ENCODE measurements around the gene ACSL5.

Gene ACSL5

GRCh38 chr10:112343056-112343806, 30.7 kb upstream of the ACSL5 start:
- no peak overlapping the region for H3K4me3 ChIP-seq (ENCODE audit: low read depth, low read length, poor library complexity, severe bottlenecking)
- H3K27me3 ChIP-seq (ENCODE audit: insufficient read depth, low read length), result no peaks in the 10 kb centered on the region; the same call in 1 of the 2 replicates
- no peak overlapping the region for H3K4me2 ChIP-seq (ENCODE audit: low read length)
- H3K79me2 ChIP-seq (ENCODE audit: insufficient read depth, low read length), result no peaks in the 10 kb centered on the region
- no peaks in the 10 kb centered on the region for H3K9me2 ChIP-seq (ENCODE audit: low read depth, low read length)
- no peak overlapping the region for H2AFZ ChIP-seq (ENCODE audit: low read length)
- H3K27ac ChIP-seq (ENCODE audit: low read depth, low read length, poor library complexity, severe bottlenecking), result no peak overlapping the region
- no peaks in the 10 kb centered on the region for H3F3A ChIP-seq (ENCODE audit: insufficient read depth, low read length)
- no peaks in the 10 kb centered on the region for H3K36me3 ChIP-seq (ENCODE audit: insufficient read depth, low read length)
- no peaks in the 10 kb centered on the region for H3K4me1 ChIP-seq (ENCODE audit: insufficient read depth, low read length, severe bottlenecking)
- H4K20me1 ChIP-seq (ENCODE audit: insufficient read depth, low read length), result no peaks in the 10 kb centered on the region
- TF ChIP-seq EZH2 (IDR thresholded peaks at IDR 0.05; ENCODE audit: borderline replicate concordance, low read length) (no peak), CTCF (IDR thresholded peaks at IDR 0.05; ENCODE audit: low read length) (no peak)
- H3K9ac ChIP-seq (ENCODE audit: low read length), result no peak overlapping the region
- no peaks in the 10 kb centered on the region for H3K9me3 ChIP-seq (ENCODE audit: low read length)

GRCh38 chr10:112344261-112344660, 29.7 kb upstream of the ACSL5 start:
- H3K79me2 ChIP-seq (ENCODE audit: insufficient read depth, low read length), result no peaks in the 10 kb centered on the region
- no peaks in the 10 kb centered on the region for H3K36me3 ChIP-seq (ENCODE audit: insufficient read depth, low read length)
- no peaks in the 10 kb centered on the region; the same call in 1 of the 2 replicates for H3K27me3 ChIP-seq (ENCODE audit: insufficient read depth, low read length)
- H3K4me1 ChIP-seq (ENCODE audit: insufficient read depth, low read length, severe bottlenecking), result no peaks in the 10 kb centered on the region
- H3K9ac ChIP-seq (ENCODE audit: low read length), result no peak overlapping the region
- H3K9me3 ChIP-seq (ENCODE audit: low read length), result no peaks in the 10 kb centered on the region
- no peaks in the 10 kb centered on the region for H3K9me2 ChIP-seq (ENCODE audit: low read depth, low read length)
- H2AFZ ChIP-seq (ENCODE audit: low read length), result no peak overlapping the region
- no peak overlapping the region for H3K4me3 ChIP-seq (ENCODE audit: low read depth, low read length, poor library complexity, severe bottlenecking)
- no peaks in the 10 kb centered on the region for H3F3A ChIP-seq (ENCODE audit: insufficient read depth, low read length)
- TF ChIP-seq CTCF (IDR thresholded peaks at IDR 0.05; ENCODE audit: low read length) (no peak), EZH2 (IDR thresholded peaks at IDR 0.05; ENCODE audit: borderline replicate concordance, low read length) (no peak)
- H4K20me1 ChIP-seq (ENCODE audit: insufficient read depth, low read length), result no peaks in the 10 kb centered on the region
- H3K27ac ChIP-seq (ENCODE audit: low read depth, low read length, poor library complexity, severe bottlenecking), result no peak overlapping the region
- H3K4me2 ChIP-seq (ENCODE audit: low read length), result no peak overlapping the region

- Histone ChIP-seq H3K79me2 (ENCODE audit: insufficient read depth, low read length) (no peaks in the 10 kb centered on the region), H3K9ac (ENCODE audit: low read length) (no peak overlapping the region), H3K9me2 (ENCODE audit: low read depth, low read length) (no peaks in the 10 kb centered on the region), H2AFZ (ENCODE audit: low read length) (no peak overlapping the region), H3K27ac (ENCODE audit: low read depth, low read length, poor library complexity, severe bottlenecking) (no peak overlapping the region), H3K36me3 (ENCODE audit: insufficient read depth, low read length) (no peaks in the 10 kb centered on the region), H3K9me3 (ENCODE audit: low read length) (no peaks in the 10 kb centered on the region), H3F3A (ENCODE audit: insufficient read depth, low read length) (no peaks in the 10 kb centered on the region), H3K27me3 (ENCODE audit: insufficient read depth, low read length) (no peaks in the 10 kb centered on the region; the same call in 1 of the 2 replicates), H3K4me3 (ENCODE audit: low read depth, low read length, poor library complexity, severe bottlenecking) (no peak overlapping the region), H3K4me1 (ENCODE audit: insufficient read depth, low read length, severe bottlenecking) (no peaks in the 10 kb centered on the region), H4K20me1 (ENCODE audit: insufficient read depth, low read length) (no peaks in the 10 kb centered on the region), H3K4me2 (ENCODE audit: low read length) (no peak overlapping the region)
- no peak for TF ChIP-seq CTCF (IDR thresholded peaks at IDR 0.05; ENCODE audit: low read length)
- no peak for TF ChIP-seq EZH2 (IDR thresholded peaks at IDR 0.05; ENCODE audit: borderline replicate concordance, low read length)
These were observed 28.7 kb upstream of the ACSL5 start for GRCh38 chr10:112345202-112345601.

Data from OCI-LY1 (cell line).